Naive thymus-derived CD4-positive, alpha-beta T cell (primary cell): ENCODE data around the gene VPS26B. TPM values are rescaled to one million over a fixed set of nuclear protein-coding genes. Genes with fewer than 3 reads are reported as not detected.
"Not testable (repeated sequence)": the region's sequence is repeated elsewhere in the genome, so short reads cannot be mapped to it uniquely, and the experiment has no call there.

ENCODE experiments used
- ATAC-seq: fragments of 150-1000 bp; cut with Tn5 transposase; 2 replicates; pipeline ENCODE4 v1.10.0; 2021; ENCODE audit warnings: mild to moderate bottlenecking, moderate library complexity
- CTCF ChIA-PET: fragments of 350-600 bp; sonication (Branson Sonifier 250); formaldehyde crosslinking; loops from one replicate; lab custom pipeline; 2021; ENCODE audit warnings: antibody characterized with exemption; lab: Charles Lee
- POLR2A ChIA-PET: fragments of 350-600 bp; sonication (Branson Sonifier 250); formaldehyde crosslinking; loops from one replicate; lab custom pipeline; 2021; ENCODE audit warnings: antibody characterized with exemption, inconsistent platforms; lab: Charles Lee
- DNase-seq, 9 donors: peaks; one replicate each; pipeline versions ENCODE4 v3.0.0 to v3.0.0-alpha.2; 2020 to 2022; ENCODE audit warnings: mixed read lengths in 1 of 9
- H3K27ac ChIP-seq: one replicate; pipeline ENCODE4 v1.7.0; 2013; ENCODE audit warnings: mild to moderate bottlenecking, low read depth, low read length, moderate library complexity
- H3K27me3 ChIP-seq, 2 donors: one replicate each; pipeline ENCODE4 v1.7.0; 2013; ENCODE audit warnings: low read length in 2 of 2, mild to moderate bottlenecking in 2 of 2, moderate library complexity in 2 of 2; ENCODE audit not compliant: control insufficient read depth in 2 of 2, insufficient read depth in 2 of 2
- H3K36me3 ChIP-seq, 3 experiments: 1 replicate in 2 of 3; 2 replicates in 1 of 3; pipeline ENCODE4 v1.7.0; 2013; ENCODE audit warnings: low read length in 3 of 3, mild to moderate bottlenecking in 3 of 3, moderate library complexity in 1 of 3; ENCODE audit not compliant: insufficient read depth in 3 of 3, control insufficient read depth in 2 of 3
- H3K4me1 ChIP-seq, 2 donors: one replicate each; pipeline ENCODE4 v1.7.0; 2013; ENCODE audit warnings: low read length in 2 of 2, mild to moderate bottlenecking in 2 of 2, moderate library complexity in 1 of 2; ENCODE audit not compliant: control insufficient read depth in 2 of 2, insufficient read depth in 2 of 2
- H3K4me3 ChIP-seq: 2 replicates; pipeline ENCODE4 v1.7.0; 2013; ENCODE audit warnings: mild to moderate bottlenecking, low read length
- H3K9me3 ChIP-seq, 3 experiments: 1 replicate in 2 of 3; 2 replicates in 1 of 3; pipeline ENCODE4 v1.7.0; 2013; ENCODE audit warnings: low read length in 3 of 3; ENCODE audit not compliant: control insufficient read depth in 2 of 3
- H3K27ac Mint-ChIP-seq, 9 donors: one replicate each; pipeline ENCODE4 v1.8.0; 2020 to 2022; ENCODE audit warnings: mixed read lengths in 9 of 9, mild to moderate bottlenecking in 8 of 9, moderate library complexity in 5 of 9, inconsistent platforms in 2 of 9
- H3K27me3 Mint-ChIP-seq, 5 donors: one replicate each; pipeline ENCODE4 v1.8.0; 2021 to 2022; ENCODE audit warnings: mixed read lengths in 5 of 5, mild to moderate bottlenecking in 1 of 5
- H3K36me3 Mint-ChIP-seq, 5 donors: one replicate each; pipeline ENCODE4 v1.8.0; 2020 to 2022; ENCODE audit warnings: mixed read lengths in 5 of 5, mild to moderate bottlenecking in 3 of 5, inconsistent platforms in 1 of 5
- H3K4me1 Mint-ChIP-seq, 7 donors: one replicate each; pipeline ENCODE4 v1.8.0; 2020 to 2022; ENCODE audit warnings: mixed read lengths in 7 of 7, mild to moderate bottlenecking in 3 of 7, inconsistent platforms in 1 of 7
- H3K4me3 Mint-ChIP-seq, 10 donors: one replicate each; pipeline ENCODE4 v1.8.0; 2020 to 2022; ENCODE audit warnings: mild to moderate bottlenecking in 10 of 10, mixed read lengths in 10 of 10, moderate library complexity in 6 of 10, inconsistent platforms in 2 of 10
- H3K9me3 Mint-ChIP-seq, 11 donors: one replicate each; pipeline ENCODE4 v1.8.0; 2020 to 2022; ENCODE audit warnings: mixed read lengths in 11 of 11, mild to moderate bottlenecking in 4 of 11, inconsistent platforms in 1 of 11, moderate library complexity in 1 of 11
- intact Hi-C, 2 donors: fragments of 100-400 bp; cut with micrococcal nuclease; formaldehyde crosslinking; loops; one replicate each; pipeline ENCODE4 v1.15.1; 2023
- polyA plus RNA-seq, 2 donors: library from polyadenylated mRNA; unstranded; fragments of 300-500 nt; fragmentation: Illumina TruSeq; gene quantifications; one replicate each; pipeline ENCODE4 v1.2.3, GENCODE V29; 2021
- total RNA-seq, 6 experiments: library from RNA in 5 of 6; stranded (reverse) in 5 of 6; gene quantifications; 1 replicate in 5 of 6; 2 replicates in 1 of 6; pipeline ENCODE4 v1.2.3 and lab custom pipeline; 2021 to 2026

Gene VPS26B
- total and polyA plus RNA-seq, 7 experiments from 2014 or later, result 42.6 to 69.2 (median 59.1) TPM

DNA sequence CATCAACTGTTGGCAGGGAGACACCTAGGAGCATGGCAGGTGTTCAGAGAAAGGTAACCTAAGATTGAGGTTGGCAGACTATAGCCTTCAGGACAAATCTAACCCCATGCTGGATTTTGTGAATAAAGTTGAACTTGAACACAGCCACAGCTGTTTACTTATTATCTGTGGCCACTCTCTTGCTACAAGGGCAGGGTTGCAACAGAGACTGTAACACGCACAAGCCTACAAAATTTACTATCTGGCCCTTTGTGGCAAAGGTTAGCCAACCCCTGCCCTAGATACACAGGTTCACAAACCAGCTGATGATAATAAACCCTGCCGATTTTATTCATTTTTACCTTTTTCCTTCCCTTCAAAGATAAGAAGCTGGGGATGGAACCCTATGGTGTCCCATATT, 26.2 kb downstream of the VPS26B start:
- H3K27me3 Mint-ChIP-seq, result no peaks in the 10 kb centered on the region
- no peaks in the 10 kb centered on the region for H3K9me3 Mint-ChIP-seq
- Histone ChIP-seq H3K4me3 (no peak overlapping the region), H3K4me1 (peaks cover 16 to 18% of the 10 kb centered on the region in 2 donors), H3K36me3 (peaks cover 14 to 59% (median 14%) of the 10 kb centered on the region in 3 experiments), H3K9me3 (no peaks in the 10 kb centered on the region), H3K27ac (peak overlapping the region; percentile 8), H3K27me3 (no peaks in the 10 kb centered on the region)
- ATAC-seq, result no peak
- H3K4me3 Mint-ChIP-seq, result no peak overlapping the region
- ChIA-PET POLR2A (interaction anchor here (0.9 to 8.5 kb wide), 5 partner anchors 11 to 25 kb away, joined by 3 to 111 read pairs (median 3); partner anchors contain the start of genes GLB1L3, NCAPD3 and VPS26B), CTCF (interaction anchor here (1.0 kb wide), 1 partner anchor 43 kb away, joined by 3 read pairs; no protein-coding TSS in a partner anchor)
- peak overlapping the region in 3 of 9 donors; percentile 8 to 91 (median 55) for H3K27ac Mint-ChIP-seq
- H3K4me1 Mint-ChIP-seq, result peaks cover 22 to 43% (median 32%) of the 10 kb centered on the region in 7 donors
- no peak for DNase-seq
- peaks cover 3 to 35% (median 16%) of the 10 kb centered on the region in 5 donors for H3K36me3 Mint-ChIP-seq
- intact Hi-C loops, result loop anchor here in 1 of 2 donors (5.0 kb wide), 1 partner anchor 82 kb away; the partner anchor contains the start of gene GLB1L2

DNA sequence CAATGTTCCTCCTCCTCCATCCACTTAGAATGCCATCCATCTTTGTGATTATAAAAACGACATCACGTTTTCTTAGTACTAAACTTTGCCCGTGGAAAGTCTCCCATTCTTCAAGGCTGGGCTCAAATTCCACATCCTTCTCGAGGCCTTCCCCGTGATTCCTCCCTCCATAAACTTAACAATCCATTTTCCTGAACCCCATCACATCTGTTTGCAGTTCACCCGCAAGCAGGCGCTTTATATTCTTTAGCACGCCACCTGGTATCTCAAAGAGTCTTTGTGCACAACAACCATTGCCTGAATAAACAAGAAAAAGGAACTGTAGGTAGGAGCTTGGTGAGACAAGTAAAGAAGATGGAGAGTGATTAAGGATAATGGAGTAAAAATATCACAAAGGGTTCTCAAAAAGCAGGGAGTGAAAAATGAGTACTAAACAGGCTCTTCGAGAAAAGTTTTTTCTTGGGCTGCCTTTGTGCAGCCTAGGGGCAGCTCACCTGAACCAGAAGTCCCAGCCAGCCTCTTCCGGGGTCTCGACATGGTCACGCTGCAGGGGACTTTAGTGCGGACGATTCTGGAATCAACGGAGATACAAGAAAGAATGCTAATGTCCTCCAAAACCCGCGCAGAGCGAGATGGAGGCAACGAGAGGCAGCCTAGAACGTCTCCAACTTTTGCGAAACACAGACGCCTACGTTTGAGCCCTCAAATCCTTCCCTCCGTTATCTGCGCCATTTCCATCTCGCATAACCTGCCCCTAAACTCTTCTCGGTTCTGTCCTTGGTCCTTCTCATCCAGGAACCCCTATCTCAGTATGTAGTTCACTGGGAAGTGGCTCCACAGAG, 28.1 kb downstream of the VPS26B start:
- Histone ChIP-seq H3K4me3 (peak overlapping the region; percentile 89), H3K36me3 (peaks cover 14 to 46% (median 14%) of the 10 kb centered on the region in 3 experiments), H3K27ac (peak overlapping the region; percentile 66), H3K4me1 (peaks cover 16 to 18% of the 10 kb centered on the region in 2 donors), H3K9me3 (no peaks in the 10 kb centered on the region), H3K27me3 (no peaks in the 10 kb centered on the region)
- DNase-seq, result peak in 1 of 9 donors; percentile 37
- H3K27ac Mint-ChIP-seq, result peak overlapping the region; percentile 34 to 92 (median 88)
- no peaks in the 10 kb centered on the region for H3K9me3 Mint-ChIP-seq
- ChIA-PET CTCF (interaction anchor here (1.0 to 2.1 kb wide), 4 partner anchors 11 to 28 kb away, joined by 3 to 7 read pairs (median 6); partner anchors contain the start of genes GLB1L3, NCAPD3 and VPS26B), POLR2A (interaction anchor here (0.5 to 8.5 kb wide), 6 partner anchors 22 to 73 kb away, joined by 3 to 111 read pairs (median 3); partner anchors contain the start of genes GLB1L3, NCAPD3 and VPS26B)
- ATAC-seq, result peak; percentile 5
- peaks cover 3 to 30% (median 10%) of the 10 kb centered on the region in 5 donors for H3K36me3 Mint-ChIP-seq
- no peaks in the 10 kb centered on the region for H3K27me3 Mint-ChIP-seq
- peaks cover 24 to 47% (median 40%) of the 10 kb centered on the region in 7 donors for H3K4me1 Mint-ChIP-seq
- intact Hi-C loops, result loop anchor here (1.0 to 5.0 kb wide), 11 partner anchors 8 to 325 kb away; partner anchors contain the start of genes GLB1L2 (in 2 of the 2), VPS26B (in 2 of the 2) and GLB1L3 (in 1 of the 2)
- peak overlapping the region; percentile 79 to 99 (median 94) for H3K4me3 Mint-ChIP-seq

DNA sequence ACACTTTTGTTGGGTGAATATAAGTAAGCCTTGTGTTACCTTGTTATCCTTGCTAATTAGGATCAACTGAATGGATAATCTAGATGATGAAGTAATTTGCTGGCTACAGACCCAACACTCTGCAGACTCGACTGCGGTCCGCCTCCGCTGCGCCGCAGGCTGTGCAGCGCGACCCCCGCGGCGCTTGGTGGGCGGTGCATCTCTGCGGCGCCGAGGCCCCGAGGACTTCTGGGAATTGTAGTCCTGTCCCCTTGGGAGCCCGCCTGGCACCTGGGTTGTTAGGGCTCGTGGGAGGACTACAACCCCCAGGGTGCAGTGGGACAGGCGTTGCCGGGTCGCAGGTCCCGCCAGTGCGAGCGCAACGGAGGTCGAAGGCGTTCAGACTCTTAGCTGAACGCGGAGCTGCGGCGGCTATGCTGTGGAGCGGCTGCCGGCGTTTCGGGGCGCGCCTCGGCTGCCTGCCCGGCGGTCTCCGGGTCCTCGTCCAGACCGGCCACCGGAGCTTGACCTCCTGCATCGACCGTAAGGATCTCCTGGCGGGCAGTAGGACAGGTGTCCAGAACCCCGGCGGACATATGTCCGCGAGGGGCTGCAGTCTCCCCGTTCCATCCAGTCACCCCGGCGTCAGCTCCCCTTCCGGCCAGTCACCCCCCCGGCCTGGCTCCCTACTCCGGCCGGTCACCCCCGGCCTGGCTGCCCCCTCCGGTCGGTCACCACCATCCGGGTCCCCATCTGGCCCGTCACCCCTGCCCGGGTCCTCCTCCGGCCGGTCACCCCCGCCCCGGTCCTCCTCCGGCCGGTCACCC, 28.9 kb downstream of the VPS26B start, which contains the start of the genes ACAD8 and THYN1:
ACAD8 (plus strand) TSS at position 381 of the 806 bp plus-strand sequence; CDS start at position 414, 33 bp downstream.
THYN1 (minus strand) TSS at position 165 of the 806 bp plus-strand sequence. CDS start 470 bp downstream, outside the sequence.
- H3K9me3 ChIP-seq, result no peaks in the 10 kb centered on the region
- peak; percentile 82 to 98 (median 95) for DNase-seq
- H3K4me1 ChIP-seq, result peaks cover 16 to 18% of the 10 kb centered on the region in 2 donors
- ChIA-PET POLR2A (interaction anchor here (0.8 to 8.5 kb wide), 9 partner anchors 9 to 184 kb away, joined by 3 to 111 read pairs (median 3); partner anchors contain the start of genes GLB1L3, NCAPD3 and VPS26B), CTCF (interaction anchor here (0.6 to 2.1 kb wide), 5 partner anchors 10 to 46 kb away, joined by 3 to 7 read pairs (median 3); partner anchors contain the start of genes NCAPD3 and VPS26B)
- H3K4me1 Mint-ChIP-seq, result peaks cover 24 to 47% (median 40%) of the 10 kb centered on the region in 7 donors
- peak within 1 kb of the TSS; percentile 79 to 99 (median 94) for H3K4me3 Mint-ChIP-seq
- peak within 1 kb of the TSS; percentile 73 for H3K27ac ChIP-seq
- peaks cover 0 to 24% (median 4%) of the 10 kb centered on the region in 5 donors for H3K36me3 Mint-ChIP-seq
- ATAC-seq, result peak; percentile 100
- peaks cover 14 to 42% (median 14%) of the 10 kb centered on the region in 3 experiments for H3K36me3 ChIP-seq
- H3K9me3 Mint-ChIP-seq, result no peaks in the 10 kb centered on the region
- H3K27me3 ChIP-seq, result no peaks in the 10 kb centered on the region
- intact Hi-C loops, result loop anchor here (1.0 to 5.0 kb wide), 11 partner anchors 9 to 326 kb away; partner anchors contain the start of genes GLB1L2 (in 2 of the 2), VPS26B (in 2 of the 2) and GLB1L3 (in 1 of the 2)
- peak within 1 kb of the TSS; percentile 75 to 92 (median 88) for H3K27ac Mint-ChIP-seq
- H3K4me3 ChIP-seq, result peak within 1 kb of the TSS; percentile 89
- no peaks in the 10 kb centered on the region for H3K27me3 Mint-ChIP-seq

DNA sequence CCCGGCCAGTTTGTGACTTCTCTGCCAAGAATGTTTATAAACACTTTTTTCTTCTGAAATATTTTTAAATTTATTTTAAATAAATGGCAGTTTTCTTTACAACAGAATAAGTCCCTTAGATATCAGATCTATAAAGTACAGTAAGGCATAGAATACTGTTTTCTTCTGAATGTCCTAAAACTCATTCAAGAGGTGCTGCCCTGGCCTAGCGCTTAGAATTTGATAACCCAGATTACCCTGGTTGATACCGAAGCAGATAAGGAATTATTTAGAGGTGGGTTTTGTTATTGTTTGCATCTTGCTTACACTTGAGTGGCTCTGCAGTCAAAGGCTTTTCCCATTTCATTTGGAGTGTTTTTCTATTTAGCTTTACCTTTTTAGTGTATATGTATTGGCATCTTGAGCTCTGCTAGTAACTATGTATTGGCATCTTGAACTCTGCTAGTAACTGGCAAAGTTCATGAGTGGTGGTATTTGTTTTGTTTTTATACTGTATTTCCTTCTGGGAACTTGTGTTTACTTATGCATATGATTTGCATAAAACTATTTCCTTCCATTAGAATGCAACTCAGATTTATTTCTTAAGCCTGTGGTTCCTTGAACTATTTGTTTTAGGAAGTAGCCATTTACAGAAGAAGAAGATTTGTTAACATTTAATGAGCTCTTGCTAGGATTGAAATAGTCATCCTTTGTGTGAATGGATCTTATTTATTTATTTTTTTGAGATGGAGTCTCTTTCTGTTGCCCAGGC, 30.1 kb downstream of the VPS26B start:
- peaks cover 22 to 47% (median 40%) of the 10 kb centered on the region in 7 donors for H3K4me1 Mint-ChIP-seq
- POLR2A ChIA-PET, result interaction anchor here (0.9 to 8.5 kb wide), 5 partner anchors 11 to 67 kb away, joined by 3 to 111 read pairs (median 3); partner anchors contain the start of genes GLB1L3, NCAPD3 and VPS26B
- Histone ChIP-seq H3K4me1 (peaks cover 16 to 18% of the 10 kb centered on the region in 2 donors), H3K27ac (no peak overlapping the region), H3K9me3 (no peaks in the 10 kb centered on the region), H3K27me3 (no peaks in the 10 kb centered on the region), H3K36me3 (peaks cover 7 to 42% (median 7%) of the 10 kb centered on the region in 3 experiments), H3K4me3 (no peak overlapping the region)
- H3K36me3 Mint-ChIP-seq, result peaks cover 0 to 25% (median 9%) of the 10 kb centered on the region in 5 donors
- peak overlapping the region in 8 of 9 donors; percentile 17 to 92 (median 76) for H3K27ac Mint-ChIP-seq
- no peaks in the 10 kb centered on the region for H3K27me3 Mint-ChIP-seq
- no peaks in the 10 kb centered on the region for H3K9me3 Mint-ChIP-seq
- intact Hi-C loops, result loop anchor here in 1 of 2 donors (5.0 kb wide), 1 partner anchor 78 kb away; the partner anchor contains the start of gene GLB1L2
- DNase-seq, result no peak
- CTCF ChIA-PET, result interaction anchor here (0.6 to 1.4 kb wide), 3 partner anchors 21 to 47 kb away, joined by 3 to 4 read pairs (median 4); partner anchors contain the start of gene GLB1L3
- ATAC-seq, result no peak
- peak overlapping the region; percentile 79 to 99 (median 94) for H3K4me3 Mint-ChIP-seq

DNA sequence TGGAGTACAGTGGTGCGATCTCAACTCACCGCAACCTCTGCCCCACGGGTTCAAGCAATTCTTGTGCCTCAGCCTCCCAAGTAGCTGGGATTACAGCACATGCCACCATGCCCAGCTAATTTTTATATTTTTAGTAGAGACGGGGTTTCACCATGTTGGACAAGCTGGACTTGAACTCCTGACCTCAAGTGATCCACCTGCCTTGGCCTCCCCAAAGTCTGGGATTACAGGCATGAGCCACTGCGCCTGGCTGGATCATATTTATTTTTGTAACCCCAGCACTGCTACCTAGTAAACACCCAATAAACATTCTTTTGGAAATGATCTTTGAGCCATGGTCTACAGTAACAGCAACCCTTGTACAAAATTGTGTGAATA, 30.7 kb downstream of the VPS26B start:
- H3K9me3 ChIP-seq, H3K9me3 Mint-ChIP-seq, H3K27me3 ChIP-seq, DNase-seq, H3K4me3 ChIP-seq, H3K27me3 Mint-ChIP-seq, H3K27ac ChIP-seq, intact Hi-C loops, ATAC-seq: not testable (repeated sequence)
- ChIA-PET CTCF (interaction anchor here (0.6 to 1.4 kb wide), 2 partner anchors 21 to 27 kb away, joined by 3 to 4 read pairs; partner anchors contain the start of gene GLB1L3), POLR2A (interaction anchor here (0.9 to 8.5 kb wide), 4 partner anchors 10 to 29 kb away, joined by 3 to 111 read pairs (median 12); partner anchors contain the start of genes GLB1L3, NCAPD3 and VPS26B)
- peak overlapping the region in 5 of 10 donors; percentile 47 to 80 (median 74) for H3K4me3 Mint-ChIP-seq
- H3K4me1 Mint-ChIP-seq, result peaks cover 22 to 47% (median 40%) of the 10 kb centered on the region in 7 donors
- Histone ChIP-seq H3K4me1 (peaks cover 16 to 18% of the 10 kb centered on the region in 2 donors), H3K36me3 (peaks cover 2 to 42% (median 6%) of the 10 kb centered on the region in 3 experiments)
- peak overlapping the region in 2 of 9 donors; percentile 42 to 70 for H3K27ac Mint-ChIP-seq
- peaks cover 0 to 25% (median 9%) of the 10 kb centered on the region in 5 donors for H3K36me3 Mint-ChIP-seq
